ENCODE measurements around the gene KRTAP4-4.

GRCh38 chr17:41185001-41185400, 24.5 kb upstream of the KRTAP4-4 start:
- TF ChIP-seq CTCF (IDR thresholded peaks at IDR 0.05) (no peak), POLR2A (IDR thresholded peaks at IDR 0.05; ENCODE audit: low read depth) (no peak)
